Nephron progenitor cell (in vitro differentiated cells): Measurements from ENCODE around the gene PDZD2.

Source experiments
- DNase-seq: peaks from one replicate; pipeline ENCODE4 v3.0.0; 2021
- H3K27ac Mint-ChIP-seq: 2 replicates; pipeline ENCODE4 v1.8.0; 2021; ENCODE audit warnings: mild to moderate bottlenecking, moderate library complexity, mixed read lengths
- H3K27me3 Mint-ChIP-seq: 2 replicates; pipeline ENCODE4 v1.8.0; 2021; ENCODE audit warnings: mild to moderate bottlenecking, low read depth, mixed read lengths; ENCODE audit not compliant: poor library complexity
- H3K36me3 Mint-ChIP-seq: 2 replicates; pipeline ENCODE4 v1.8.0; 2021; ENCODE audit warnings: low read depth, mixed read lengths
- H3K4me1 Mint-ChIP-seq: 2 replicates; pipeline ENCODE4 v1.8.0; 2021; ENCODE audit warnings: mixed read lengths
- H3K4me3 Mint-ChIP-seq: 2 replicates; pipeline ENCODE4 v1.8.0; 2021; ENCODE audit warnings: mild to moderate bottlenecking, moderate library complexity, mixed read lengths
- H3K9me3 Mint-ChIP-seq: 2 replicates; pipeline ENCODE4 v1.8.0; 2021; ENCODE audit warnings: mild to moderate bottlenecking, moderate library complexity, mixed read lengths
- TF ChIP-seq, protein P1 (sequence below): fragments of 200-600 bp; sonication (generic); IDR thresholded peaks from 2 replicates; pipeline ENCODE4 v1.5.0; 2021; ENCODE audit warnings: antibody characterized with exemption

The PDZD2 gene

GRCh38 chr5:31809050-31809870 lies 170.3 kb downstream of the PDZD2 start:
- TF ChIP-seq, protein P1, sequence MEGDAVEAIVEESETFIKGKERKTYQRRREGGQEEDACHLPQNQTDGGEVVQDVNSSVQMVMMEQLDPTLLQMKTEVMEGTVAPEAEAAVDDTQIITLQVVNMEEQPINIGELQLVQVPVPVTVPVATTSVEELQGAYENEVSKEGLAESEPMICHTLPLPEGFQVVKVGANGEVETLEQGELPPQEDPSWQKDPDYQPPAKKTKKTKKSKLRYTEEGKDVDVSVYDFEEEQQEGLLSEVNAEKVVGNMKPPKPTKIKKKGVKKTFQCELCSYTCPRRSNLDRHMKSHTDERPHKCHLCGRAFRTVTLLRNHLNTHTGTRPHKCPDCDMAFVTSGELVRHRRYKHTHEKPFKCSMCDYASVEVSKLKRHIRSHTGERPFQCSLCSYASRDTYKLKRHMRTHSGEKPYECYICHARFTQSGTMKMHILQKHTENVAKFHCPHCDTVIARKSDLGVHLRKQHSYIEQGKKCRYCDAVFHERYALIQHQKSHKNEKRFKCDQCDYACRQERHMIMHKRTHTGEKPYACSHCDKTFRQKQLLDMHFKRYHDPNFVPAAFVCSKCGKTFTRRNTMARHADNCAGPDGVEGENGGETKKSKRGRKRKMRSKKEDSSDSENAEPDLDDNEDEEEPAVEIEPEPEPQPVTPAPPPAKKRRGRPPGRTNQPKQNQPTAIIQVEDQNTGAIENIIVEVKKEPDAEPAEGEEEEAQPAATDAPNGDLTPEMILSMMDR, result peak; percentile 74
- H3K9me3 Mint-ChIP-seq, result no peaks in the 10 kb centered on the region
- no peaks in the 10 kb centered on the region for H3K36me3 Mint-ChIP-seq
- no peak overlapping the region for H3K4me3 Mint-ChIP-seq
- peak; percentile 67 for DNase-seq
- peaks cover 24% of the 10 kb centered on the region for H3K4me1 Mint-ChIP-seq
- H3K27me3 Mint-ChIP-seq, result peaks cover 14% of the 10 kb centered on the region
- H3K27ac Mint-ChIP-seq, result no peak overlapping the region

- DNase-seq, result no peak
- no peak overlapping the region for H3K27ac Mint-ChIP-seq
- H3K9me3 Mint-ChIP-seq, result no peaks in the 10 kb centered on the region
- peaks cover 24% of the 10 kb centered on the region for H3K4me1 Mint-ChIP-seq
- no peak overlapping the region for H3K4me3 Mint-ChIP-seq
- no peaks in the 10 kb centered on the region for H3K36me3 Mint-ChIP-seq
- peaks cover 9% of the 10 kb centered on the region for H3K27me3 Mint-ChIP-seq
- TF ChIP-seq, protein P1, result no peak
These were observed 172.3 kb downstream of the PDZD2 start for GRCh38 chr5:31811210-31811609.

GRCh38 chr5:31815376-31815775 lies 176.4 kb downstream of the PDZD2 start:
- Mint-ChIP-seq H3K27ac (no peak overlapping the region), H3K27me3 (peaks cover 3% of the 10 kb centered on the region), H3K9me3 (peaks cover 6% of the 10 kb centered on the region), H3K4me1 (no peaks in the 10 kb centered on the region), H3K4me3 (no peak overlapping the region), H3K36me3 (no peaks in the 10 kb centered on the region)
- TF ChIP-seq, protein P1, result no peak
- DNase-seq, result no peak

- Mint-ChIP-seq H3K9me3 (peaks cover 11% of the 10 kb centered on the region), H3K36me3 (no peaks in the 10 kb centered on the region), H3K4me1 (peaks cover 15% of the 10 kb centered on the region), H3K27me3 (peaks cover 8% of the 10 kb centered on the region), H3K4me3 (no peak overlapping the region), H3K27ac (no peak overlapping the region)
- TF ChIP-seq, protein P1, result no peak
- DNase-seq, result no peak
These were observed 181.1 kb downstream of the PDZD2 start for GRCh38 chr5:31819926-31820516.

- Mint-ChIP-seq H3K36me3 (peaks cover 3% of the 10 kb centered on the region), H3K4me1 (peaks cover 20% of the 10 kb centered on the region), H3K4me3 (no peak overlapping the region), H3K9me3 (peaks cover 19% of the 10 kb centered on the region), H3K27me3 (peaks cover 14% of the 10 kb centered on the region), H3K27ac (no peak overlapping the region)
- no peak for DNase-seq
- TF ChIP-seq, protein P1, result no peak
These were observed 184.5 kb downstream of the PDZD2 start for GRCh38 chr5:31823472-31823871.
